Caco-2 (cell line): ENCODE data around the gene RAC2. TPM values are rescaled to one million over a fixed set of nuclear protein-coding genes. Genes with fewer than 3 reads are reported as not detected.

ENCODE experiments used
- BruUV-seq: library from RNA; stranded (reverse); fragments of 400-500 nt; replicated peaks from 2 replicates; lab custom pipeline; 2021; lab: Mats Ljungman, UMichigan
- CTCF ChIA-PET: fragments of 300-600 bp; sonication (Branson Sonifier 250); formaldehyde crosslinking; loops from one replicate; lab custom pipeline; 2022; ENCODE audit warnings: antibody characterized with exemption; lab: Charles Lee
- POLR2A ChIA-PET: fragments of 300-600 bp; sonication (Branson Sonifier 250); formaldehyde crosslinking; loops from one replicate; lab custom pipeline; 2022; ENCODE audit warnings: antibody characterized with exemption; lab: Charles Lee
- DNase-seq, 2 experiments: peaks; one replicate each; pipeline versions ENCODE4 v3.0.0 to v3.0.0-alpha.2; 2020 to 2022
- H3K27me3 ChIP-seq: replicated peaks from 2 replicates; pipeline ENCODE4 v1.6.0; 2011; ENCODE audit warnings: low read length; ENCODE audit not compliant: control insufficient read depth, insufficient read depth
- H3K36me3 ChIP-seq: 2 replicates; pipeline ENCODE4 v1.5.1; 2011; ENCODE audit warnings: low read length; ENCODE audit not compliant: control insufficient read depth, insufficient read depth
- H3K4me1 ChIP-seq: fragments of 250-450 bp; sonication (Bioruptor Pico); 2 replicates; pipeline ENCODE4 v1.5.1; 2020; ENCODE audit warnings: mild to moderate bottlenecking
- H3K4me3 ChIP-seq: 2 replicates; pipeline ENCODE4 v1.5.1; 2011; ENCODE audit warnings: low read depth, mild to moderate bottlenecking, control low read depth, low read length
- H3K9me3 ChIP-seq: fragments of 250-450 bp; sonication (Bioruptor Pico); 2 replicates; pipeline ENCODE4 v1.5.1; 2020; ENCODE audit warnings: mild to moderate bottlenecking, moderate library complexity
- H3K27ac Mint-ChIP-seq: one replicate; pipeline ENCODE4 v1.8.0; 2022; ENCODE audit warnings: mixed read lengths; ENCODE audit not compliant: unreplicated experiment
- H3K27me3 Mint-ChIP-seq: one replicate; pipeline ENCODE4 v1.8.0; 2022; ENCODE audit warnings: mixed read lengths; ENCODE audit not compliant: insufficient read depth, unreplicated experiment
- H3K36me3 Mint-ChIP-seq: one replicate; pipeline ENCODE4 v1.8.0; 2022; ENCODE audit warnings: mild to moderate bottlenecking, mixed read lengths; ENCODE audit not compliant: insufficient read depth, unreplicated experiment
- H3K4me1 Mint-ChIP-seq: one replicate; pipeline ENCODE4 v1.8.0; 2022; ENCODE audit warnings: low read depth, mixed read lengths; ENCODE audit not compliant: unreplicated experiment
- H3K4me3 Mint-ChIP-seq: one replicate; pipeline ENCODE4 v1.8.0; 2022; ENCODE audit warnings: mild to moderate bottlenecking, moderate library complexity, mixed read lengths; ENCODE audit not compliant: unreplicated experiment
- H3K9me3 Mint-ChIP-seq: one replicate; pipeline ENCODE4 v1.8.0; 2022; ENCODE audit warnings: mixed read lengths; ENCODE audit not compliant: unreplicated experiment
- CTCF ChIP-seq, 2 experiments: fragments of 200-600 bp in 1 of 2; IDR thresholded peaks; 1 replicate in 1 of 2; 2 replicates in 1 of 2; pipeline versions ENCODE4 v1.5.1 to v1.8.0; 2011 to 2022; ENCODE audit warnings: antibody characterized with exemption in 1 of 2, control low read depth in 1 of 2, inconsistent platforms in 1 of 2, low read depth in 1 of 2, low read length in 1 of 2, mild to moderate bottlenecking in 1 of 2, moderate library complexity in 1 of 2; ENCODE audit not compliant: insufficient read depth in 1 of 2, severe bottlenecking in 1 of 2, unreplicated experiment in 1 of 2
- intact Hi-C: fragments of 100-400 bp; cut with micrococcal nuclease; formaldehyde crosslinking; loops from one replicate; pipeline ENCODE4 v1.10.0; 2022; ENCODE audit not compliant: unreplicated experiment
- total RNA-seq: library from RNA; stranded (reverse); gene quantifications from 2 replicates; pipeline ENCODE4 v1.2.3, GENCODE V29; 2022

RAC2 gene
- total RNA-seq, 1 experiment from 2014 or later = 0.25 TPM

GRCh38 chr22:37280718-37281117, 36.6 kb upstream of the RAC2 start:
- no TSS peak for BruUV-seq
- Histone ChIP-seq H3K4me1 (no peaks in the 10 kb centered on the region), H3K27me3 (no peaks in the 10 kb centered on the region), H3K36me3 (no peaks in the 10 kb centered on the region), H3K4me3 (no peak overlapping the region), H3K9me3 (no peaks in the 10 kb centered on the region)
- CTCF ChIA-PET = no interaction called here
- H3K9me3 Mint-ChIP-seq = no peaks in the 10 kb centered on the region
- no peak overlapping the region for H3K27ac Mint-ChIP-seq
- intact Hi-C loops = no loop called here
- DNase-seq = no peak
- H3K36me3 Mint-ChIP-seq = no peaks in the 10 kb centered on the region
- H3K4me1 Mint-ChIP-seq = no peaks in the 10 kb centered on the region
- no peak overlapping the region for H3K4me3 Mint-ChIP-seq
- no peak for TF ChIP-seq CTCF (IDR thresholded peaks at IDR 0.05; ENCODE audit: insufficient read depth in 1 of 2, low read depth in 1 of 2, low read length in 1 of 2, severe bottlenecking in 1 of 2, unreplicated experiment in 1 of 2)
- POLR2A ChIA-PET = no interaction called here
- peaks cover 9% of the 10 kb centered on the region for H3K27me3 Mint-ChIP-seq

DNA sequence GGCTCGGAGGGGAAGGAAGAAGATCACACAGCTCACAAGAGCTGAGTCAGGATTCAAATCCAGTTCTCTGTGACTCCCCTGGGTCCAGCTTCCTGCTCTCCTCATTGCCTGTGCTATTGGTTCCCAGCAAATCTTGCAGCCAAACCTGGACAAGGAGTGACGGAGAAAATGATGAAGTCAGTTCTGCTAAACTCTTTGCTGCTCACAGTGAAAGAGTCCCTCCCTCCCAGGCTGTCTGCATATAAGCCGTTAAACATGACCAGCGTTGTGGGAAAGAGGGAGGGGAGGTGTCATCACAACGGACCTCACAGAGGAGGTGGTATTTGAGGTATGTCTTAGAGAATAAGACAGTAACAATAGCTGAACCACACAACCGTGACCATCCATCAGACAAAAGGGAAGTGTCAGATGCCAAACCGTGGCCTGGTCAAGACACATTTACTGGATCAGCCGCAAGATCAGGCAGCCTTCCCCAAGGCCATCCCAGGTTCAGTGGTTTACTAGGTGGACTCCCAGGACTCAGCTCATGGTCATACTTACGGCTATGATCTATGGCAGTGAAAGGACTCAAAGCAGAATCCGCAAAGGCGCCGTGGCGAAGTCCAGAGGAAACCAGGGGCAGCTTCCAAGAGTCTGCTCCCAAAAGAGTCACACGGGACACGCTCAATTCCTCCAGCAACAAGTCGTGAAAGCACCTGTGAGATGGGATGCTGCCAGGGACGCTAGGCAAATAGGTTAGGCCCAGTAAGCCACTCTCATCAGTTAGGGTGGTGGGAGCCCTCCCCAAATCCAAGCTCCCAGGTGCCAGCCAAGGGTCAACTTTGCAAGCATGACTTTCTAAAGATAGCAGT, 35.5 kb upstream of the RAC2 start:
- Histone ChIP-seq H3K9me3 (no peaks in the 10 kb centered on the region), H3K36me3 (no peaks in the 10 kb centered on the region), H3K27me3 (no peaks in the 10 kb centered on the region), H3K4me1 (no peaks in the 10 kb centered on the region), H3K4me3 (no peak overlapping the region)
- intact Hi-C loops = no loop called here
- POLR2A ChIA-PET = no interaction called here
- Mint-ChIP-seq H3K36me3 (no peaks in the 10 kb centered on the region), H3K27ac (no peak overlapping the region), H3K9me3 (no peaks in the 10 kb centered on the region), H3K27me3 (peaks cover 6% of the 10 kb centered on the region), H3K4me3 (no peak overlapping the region), H3K4me1 (no peaks in the 10 kb centered on the region)
- TF ChIP-seq CTCF (IDR thresholded peaks at IDR 0.05; ENCODE audit: insufficient read depth in 1 of 2, low read depth in 1 of 2, low read length in 1 of 2, severe bottlenecking in 1 of 2, unreplicated experiment in 1 of 2) = no peak
- CTCF ChIA-PET = interaction anchor here (1.0 kb wide), 1 partner anchor 9 kb away, joined by 3 read pairs; no protein-coding TSS in a partner anchor
- BruUV-seq = no TSS peak
- DNase-seq = no peak

DNA sequence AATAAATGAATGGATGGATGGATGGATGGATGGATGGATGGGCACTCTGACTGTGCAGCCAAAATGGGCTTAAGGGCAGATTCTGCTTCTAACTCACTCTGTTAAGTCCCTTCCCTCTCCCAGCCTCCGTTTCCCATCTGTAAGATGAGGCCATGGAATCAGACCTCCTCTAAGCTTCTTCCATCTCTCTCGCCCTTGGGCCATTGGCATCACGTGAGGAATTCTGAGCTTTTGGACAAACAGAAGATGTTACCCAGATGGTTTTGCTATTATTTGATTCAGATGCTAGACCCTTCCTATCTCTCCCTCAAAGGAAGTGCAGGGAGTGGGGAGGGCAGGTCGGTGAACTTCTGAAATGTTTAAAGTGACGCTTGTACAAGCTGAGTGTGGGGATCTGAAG, 34.2 kb upstream of the RAC2 start:
- H3K4me3 Mint-ChIP-seq = no peak overlapping the region
- CTCF ChIA-PET = interaction anchor here (1.1 kb wide), 1 partner anchor 194 kb away, joined by 4 read pairs; no protein-coding TSS in a partner anchor

More for the DNA sequence above, 34.2 kb upstream of the RAC2 start:
- Mint-ChIP-seq H3K4me1 (no peaks in the 10 kb centered on the region), H3K27ac (no peak overlapping the region), H3K9me3 (no peaks in the 10 kb centered on the region), H3K27me3 (peaks cover 6% of the 10 kb centered on the region), H3K36me3 (no peaks in the 10 kb centered on the region)
- BruUV-seq = no TSS peak
- Histone ChIP-seq H3K27me3 (no peaks in the 10 kb centered on the region), H3K4me1 (no peaks in the 10 kb centered on the region), H3K36me3 (no peaks in the 10 kb centered on the region), H3K9me3 (no peaks in the 10 kb centered on the region), H3K4me3 (no peak overlapping the region)
- no peak for DNase-seq
- POLR2A ChIA-PET = no interaction called here
- TF ChIP-seq CTCF (IDR thresholded peaks at IDR 0.05; ENCODE audit: insufficient read depth in 1 of 2, low read depth in 1 of 2, low read length in 1 of 2, severe bottlenecking in 1 of 2, unreplicated experiment in 1 of 2) = no peak
- intact Hi-C loops = no loop called here
